GM12878 (cell line): Measurements from ENCODE around the gene TGFBR1. TPM values are rescaled to one million over a fixed set of nuclear protein-coding genes. Genes with fewer than 3 reads are reported as not detected.

Source experiments
- ATAC-seq: fragments of 200-7000 bp; cut with Tn5 transposase; 3 replicates; pipeline ENCODE4 v1.9.1; 2020; ENCODE audit warnings: mild to moderate bottlenecking, moderate library complexity
- BruUV-seq: library from RNA; stranded (reverse); fragments of 400-500 nt; replicated peaks from 2 replicates; lab custom pipeline; 2021; lab: Mats Ljungman, UMichigan
- CTCF ChIA-PET: fragments of 300-600 bp; sonication (Branson Sonifier 250); formaldehyde crosslinking; extraction: SDS; loops from one replicate; lab custom pipeline; 2021; ENCODE audit warnings: inconsistent platforms; lab: Yijun Ruan, JAX
- POLR2A ChIA-PET: fragments of 350-600 bp; formaldehyde crosslinking; extraction: SDS; loops from one replicate; lab custom pipeline; 2021; ENCODE audit warnings: inconsistent platforms; lab: Charles Lee
- RAD21 ChIA-PET: fragments of 300-600 bp; sonication (Branson Sonifier 250); formaldehyde crosslinking; loops from one replicate; lab custom pipeline; 2023; ENCODE audit warnings: antibody characterized with exemption; ENCODE audit not compliant: unreplicated experiment; lab: Charles Lee
- SMC1A ChIA-PET: fragments of 300-600 bp; sonication (Branson Sonifier 250); formaldehyde crosslinking; loops from one replicate; lab custom pipeline; 2023; ENCODE audit not compliant: unreplicated experiment, uncharacterized antibody; lab: Charles Lee
- DNase-seq: peaks from one replicate; pipeline ENCODE4 v3.0.0-alpha.2; 2011; ENCODE audit warnings: low read depth, low spot score
- FAIRE-seq: peaks from 3 replicates; lab custom pipeline; 2011; peaks lifted over from hg19 to GRCh38; lab: Jason Lieb, UNC
- H2AFZ ChIP-seq: 2 replicates; pipeline ENCODE4 v1.6.0; 2011; ENCODE audit warnings: low read depth, low read length, control low read depth; ENCODE audit not compliant: control insufficient read depth
- H3K27ac ChIP-seq: 2 replicates; pipeline ENCODE4 v1.5.1; 2011; ENCODE audit warnings: control low read depth; ENCODE audit not compliant: control insufficient read depth, insufficient read depth
- H3K27me3 ChIP-seq, 2 experiments: replicated peaks in 1 of 2; 2 replicates each; pipeline versions ENCODE4 v1.6.0 to v1.6.1; 2011; ENCODE audit warnings: low read length in 1 of 2; ENCODE audit not compliant: control insufficient read depth in 2 of 2, insufficient read depth in 2 of 2
- H3K36me3 ChIP-seq, 2 experiments: 2 replicates each; pipeline ENCODE4 v1.5.1; 2011; ENCODE audit warnings: low read length in 1 of 2; ENCODE audit not compliant: control insufficient read depth in 2 of 2, insufficient read depth in 2 of 2
- H3K4me1 ChIP-seq: 2 replicates; pipeline ENCODE4 v1.6.1; 2011; ENCODE audit warnings: mild to moderate bottlenecking, low read length, moderate library complexity, mixed read lengths; ENCODE audit not compliant: control insufficient read depth, insufficient read depth
- H3K4me2 ChIP-seq: 2 replicates; pipeline ENCODE4 v1.6.0; 2011; ENCODE audit warnings: control low read depth; ENCODE audit not compliant: control insufficient read depth, insufficient read depth
- H3K4me3 ChIP-seq: fragments of 200-600 bp; sonication (generic); 2 replicates; pipeline ENCODE4 v1.5.1; 2016
- H3K79me2 ChIP-seq: 2 replicates; pipeline ENCODE4 v1.6.0; 2011; ENCODE audit warnings: low read length; ENCODE audit not compliant: control insufficient read depth, insufficient read depth
- H3K9ac ChIP-seq: 2 replicates; pipeline ENCODE4 v1.8.0; 2011; ENCODE audit warnings: low read length, control low read depth, mixed read lengths; ENCODE audit not compliant: control insufficient read depth, insufficient read depth
- H3K9me3 ChIP-seq: replicated peaks from 3 replicates; pipeline ENCODE4 v1.5.1; 2011; ENCODE audit warnings: mild to moderate bottlenecking, low read length; ENCODE audit not compliant: control insufficient read depth, insufficient read depth
- H4K20me1 ChIP-seq: 2 replicates; pipeline ENCODE4 v1.6.0; 2011; ENCODE audit not compliant: control insufficient read depth, insufficient read depth
- ASH2L ChIP-seq: fragments of 300-600, 200-600 bp; sonication (generic); IDR thresholded peaks from 2 replicates; pipeline ENCODE4 v1.6.1; 2017; ENCODE audit warnings: low read depth, mild to moderate bottlenecking, borderline replicate concordance
- ATF3 ChIP-seq: IDR thresholded peaks from 2 replicates; pipeline ENCODE4 v1.6.1; 2011; ENCODE audit warnings: low read depth, mild to moderate bottlenecking, low read length, moderate library complexity, borderline replicate concordance; ENCODE audit errors: extremely low read depth
- CHD1 ChIP-seq: IDR thresholded peaks from 2 replicates; pipeline ENCODE4 v1.6.1; 2012; ENCODE audit warnings: low read depth, low read length, improper control_type of control experiment
- CHD2 ChIP-seq: IDR thresholded peaks from 2 replicates; pipeline ENCODE4 v1.6.1; 2011; ENCODE audit warnings: low read depth, low read length, improper control_type of control experiment, borderline replicate concordance
- HDGF ChIP-seq: fragments of 450-650 bp; IDR thresholded peaks from 2 replicates; pipeline ENCODE4 v1.6.1; 2016; ENCODE audit warnings: antibody characterized with exemption
- IKZF1 ChIP-seq: fragments of 450-650 bp; conservative IDR thresholded peaks from 2 replicates; pipeline ENCODE4 v1.6.1; 2017; ENCODE audit warnings: antibody characterized with exemption, mild to moderate bottlenecking
- IKZF2 ChIP-seq, 2 experiments: fragments of 450-650 bp; IDR thresholded peaks; 2 replicates each; pipeline ENCODE4 v1.6.1; 2017; ENCODE audit warnings: mild to moderate bottlenecking in 2 of 2, moderate library complexity in 2 of 2
- MTA3 ChIP-seq: IDR thresholded peaks from 2 replicates; pipeline ENCODE4 v1.6.1; 2012; ENCODE audit warnings: low read length, inconsistent platforms, borderline replicate concordance
- MXI1 ChIP-seq: fragments of 150-350 bp; IDR thresholded peaks from 2 replicates; pipeline ENCODE4 v1.6.1; 2011; ENCODE audit warnings: low read depth, mild to moderate bottlenecking, inconsistent platforms, low read length, improper control_type of control experiment
- NFXL1 ChIP-seq: fragments of 450-650 bp; IDR thresholded peaks from 2 replicates; pipeline ENCODE4 v1.6.1; 2017; ENCODE audit warnings: antibody characterized with exemption, mild to moderate bottlenecking, borderline replicate concordance
- NR2F1 ChIP-seq: fragments of 450-650 bp; conservative IDR thresholded peaks from 2 replicates; pipeline ENCODE4 v1.6.1; 2017; ENCODE audit warnings: mild to moderate bottlenecking
- RAD51 ChIP-seq: fragments of 450-650 bp; IDR thresholded peaks from 2 replicates; pipeline ENCODE4 v1.6.1; 2016; ENCODE audit warnings: moderate library complexity, mild to moderate bottlenecking, inconsistent platforms
- SMAD1 ChIP-seq: fragments of 450-650 bp; IDR thresholded peaks from 2 replicates; pipeline ENCODE4 v1.6.1; 2018; ENCODE audit warnings: mild to moderate bottlenecking, low read depth; ENCODE audit not compliant: partially characterized antibody
- SP1 ChIP-seq: IDR thresholded peaks from one replicate; pipeline ENCODE4 v1.6.1; 2011; ENCODE audit warnings: low read depth, low read length
- ZSCAN29 ChIP-seq: fragments of 450-650 bp; IDR thresholded peaks from 2 replicates; pipeline ENCODE4 v1.6.1; 2017; ENCODE audit warnings: mild to moderate bottlenecking, moderate library complexity
- ZZZ3 ChIP-seq: IDR thresholded peaks from 2 replicates; pipeline ENCODE4 v1.6.1; 2011; ENCODE audit warnings: low read depth; ENCODE audit not compliant: control insufficient read depth, insufficient read length
- WGBS: methylation state at CpG from one replicate; pipeline ENCODE4 v1.1.6; 2016; ENCODE audit warnings: low lambda C conversion rate; ENCODE audit not compliant: insufficient replicate concordance, insufficient coverage; ENCODE audit errors: missing lambda C conversion rate; 5-methylcytosine and 5-hydroxymethylcytosine counted together
- in situ Hi-C: fragments of 300-500 bp; cut with MboI; formaldehyde crosslinking; loops from 9 replicates; pipeline ENCODE4 v1.14.3; 2018; ENCODE audit warnings: mixed read lengths
- intact Hi-C: fragments of 100-400 bp; cut with micrococcal nuclease; formaldehyde crosslinking; loops from one replicate; pipeline ENCODE4 v1.14.2; 2022; ENCODE audit not compliant: unreplicated experiment
- polyA plus RNA-seq, 11 experiments: library from polyadenylated mRNA; depleted of rRNA in 4 of 11; unstranded in 6 of 11; stranded (reverse) in 5 of 11; fragments of >200 nt; fragmentation: Nextera tagmentation in 4 of 11; fragmentation: Illumina TruSeq in 1 of 11; extraction: Ambion mirVana in 4 of 11; extraction: Trizol in 1 of 11; gene quantifications; 1 replicate in 1 of 11; 2 replicates in 10 of 11; pipeline versions ENCODE4 v1.2.1 to v1.2.3, GENCODE V29; 2011 to 2016; ENCODE audit warnings: inconsistent platforms in 2 of 11, missing spikeins in 2 of 11, low read depth in 1 of 11
- total RNA-seq, 4 experiments: library from RNA; depleted of rRNA in 3 of 4; stranded (reverse); fragments of >200 nt in 3 of 4; fragmentation: Illumina TruSeq in 1 of 4; extraction: Trizol in 1 of 4; gene quantifications; 2 replicates each; pipeline versions ENCODE4 v1.2.1 to v1.2.3, GENCODE V29; 2013 to 2021
- TF ChIP-seq, protein P1 (sequence below): IDR thresholded peaks from 2 replicates; pipeline ENCODE4 v1.6.1; 2012; ENCODE audit warnings: low read depth, low read length, improper control_type of control experiment

TGFBR1 gene
- total and polyA plus RNA-seq, 10 of the 15 experiments (the other 5 are each of a cell fraction or from before 2014, with no cell fraction given): 2.9 to 27.2 (median 16.6) TPM

GRCh38 chr9:99055384-99055783 is 49.5 kb upstream of the TGFBR1 start:
- intact Hi-C loops: loop anchor here (5.0 kb wide), 2 partner anchors 52 to 77 kb away; partner anchors contain the start of gene TGFBR1
- no peak overlapping the region for H3K4me3 ChIP-seq
- H3K4me1 ChIP-seq: peaks cover 27% of the 10 kb centered on the region
- RAD21 ChIA-PET: interaction anchor here (1.0 kb wide), 1 partner anchor 42 kb away, joined by 3 read pairs; no protein-coding TSS in a partner anchor
- FAIRE-seq (no peak), ATAC-seq (no peak), DNase-seq (no peak)
- CTCF ChIA-PET: interaction anchor here (1.0 to 1.1 kb wide), 2 partner anchors 18 to 86 kb away, joined by 3 to 4 read pairs; no protein-coding TSS in a partner anchor
- H3K36me3 ChIP-seq: no peaks in the 10 kb centered on the region
- WGBS: 95% methylated on average over 1 of the region's 1 CpG
- POLR2A ChIA-PET: interaction anchor here (0.6 to 1.0 kb wide), 2 partner anchors 51 to 1385 kb away, joined by 4 to 6 read pairs; no protein-coding TSS in a partner anchor
- H3K79me2 ChIP-seq: no peaks in the 10 kb centered on the region
- no TSS peak for BruUV-seq
- SMC1A ChIA-PET: interaction anchor here (0.9 to 2.3 kb wide), 4 partner anchors 10 to 85 kb away, joined by 3 to 6 read pairs (median 4); no protein-coding TSS in a partner anchor
- H3K9ac ChIP-seq: no peak overlapping the region
- H3K9me3 ChIP-seq: no peaks in the 10 kb centered on the region; the same call in 2 of the 3 replicates
- H2AFZ ChIP-seq: no peak overlapping the region
- no peaks in the 10 kb centered on the region for H4K20me1 ChIP-seq
- no peaks in the 10 kb centered on the region for H3K27me3 ChIP-seq
- H3K27ac ChIP-seq: no peak overlapping the region
- H3K4me2 ChIP-seq: no peak overlapping the region
- in situ Hi-C loops: no loop called here
- TF ChIP-seq CHD2 (no peak), ZZZ3 (no peak), IKZF1 (no peak), MTA3 (no peak)
- TF ChIP-seq, protein P1, sequence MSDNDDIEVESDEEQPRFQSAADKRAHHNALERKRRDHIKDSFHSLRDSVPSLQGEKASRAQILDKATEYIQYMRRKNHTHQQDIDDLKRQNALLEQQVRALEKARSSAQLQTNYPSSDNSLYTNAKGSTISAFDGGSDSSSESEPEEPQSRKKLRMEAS: no peak

DNA sequence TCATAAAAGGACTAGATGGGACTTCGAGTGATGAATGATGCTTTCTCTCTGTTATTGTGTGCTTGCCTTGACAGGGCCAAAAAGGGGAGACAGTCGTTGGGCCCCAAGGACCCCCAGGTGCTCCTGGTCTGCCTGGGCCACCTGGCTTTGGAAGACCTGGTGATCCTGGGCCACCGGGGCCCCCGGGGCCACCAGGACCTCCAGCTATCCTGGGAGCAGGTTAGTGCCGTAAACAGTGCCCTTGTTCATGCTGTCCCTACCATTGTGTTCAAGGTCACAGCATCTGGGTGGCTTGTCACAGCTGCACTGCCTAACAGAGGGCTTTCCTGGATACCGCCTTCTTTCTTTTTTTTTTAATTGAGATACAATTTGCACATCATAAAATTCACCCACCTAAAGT is 48.7 kb upstream of the TGFBR1 start:
- RAD21 ChIA-PET: no interaction called here
- Histone ChIP-seq H3K9ac (no peak overlapping the region), H3K4me2 (no peak overlapping the region), H2AFZ (no peak overlapping the region), H3K27ac (no peak overlapping the region), H3K4me3 (no peak overlapping the region), H4K20me1 (no peaks in the 10 kb centered on the region), H3K36me3 (no peaks in the 10 kb centered on the region), H3K4me1 (peaks cover 27% of the 10 kb centered on the region), H3K9me3 (no peaks in the 10 kb centered on the region; the same call in 2 of the 3 replicates), H3K79me2 (no peaks in the 10 kb centered on the region), H3K27me3 (no peaks in the 10 kb centered on the region)
- DNase-seq (no peak), ATAC-seq (no peak), FAIRE-seq (no peak)
- intact Hi-C loops (loop anchor here (5.0 kb wide), 2 partner anchors 51 to 76 kb away; partner anchors contain the start of gene TGFBR1), in situ Hi-C loops (no loop called here)
- BruUV-seq: no TSS peak
- CTCF ChIA-PET: interaction anchor here (1.0 to 1.1 kb wide), 2 partner anchors 18 to 85 kb away, joined by 3 to 4 read pairs; no protein-coding TSS in a partner anchor
- 95% methylated on average over 6 of the region's 6 CpGs for WGBS
- POLR2A ChIA-PET: interaction anchor here (0.6 to 1.0 kb wide), 2 partner anchors 50 to 1384 kb away, joined by 4 to 6 read pairs; no protein-coding TSS in a partner anchor
- SMC1A ChIA-PET: interaction anchor here (1.0 to 2.3 kb wide), 2 partner anchors 41 to 84 kb away, joined by 3 to 6 read pairs; no protein-coding TSS in a partner anchor
- TF ChIP-seq IKZF2 (IDR thresholded peaks at IDR 0.05): no peak
- no peak for TF ChIP-seq NFXL1
- no peak for TF ChIP-seq ASH2L
- no peak for TF ChIP-seq SMAD1
- TF ChIP-seq NR2F1: no peak
- TF ChIP-seq MXI1: no peak
- TF ChIP-seq CHD1: no peak
- no peak for TF ChIP-seq ZSCAN29
- no peak for TF ChIP-seq RAD51
- no peak for TF ChIP-seq SP1
- TF ChIP-seq, protein P1: no peak
- TF ChIP-seq ATF3: no peak
- no peak for TF ChIP-seq HDGF
